Measurements from ENCODE around the gene CHRNA4. TPM values are rescaled to one million over a fixed set of nuclear protein-coding genes. Genes with fewer than 3 reads are reported as not detected.

Gene CHRNA4
- total RNA-seq, 3 donors from 2014 or later, result not detected

GRCh38 chr20:63296531-63297299 lies 64.4 kb downstream of the CHRNA4 start:
- no peaks in the 10 kb centered on the region for H3K4me1 ChIP-seq
- no peak for TF ChIP-seq CTCF (IDR thresholded peaks at IDR 0.05)
- TF ChIP-seq POLR2A (IDR thresholded peaks at IDR 0.05), result no peak
- no peak for TF ChIP-seq POLR2AphosphoS5 (IDR thresholded peaks at IDR 0.05)
- H3K9me3 ChIP-seq, result peaks cover 0 to 7% of the 10 kb centered on the region in 2 donors
- H3K27ac ChIP-seq, result no peak overlapping the region
- no peak for DNase-seq (ENCODE audit: low spot score in 2 of 2)
- H3K27me3 ChIP-seq, result peaks cover 12 to 75% of the 10 kb centered on the region in 2 donors
- no peaks in the 10 kb centered on the region for H3K36me3 ChIP-seq
- no peak overlapping the region for H3K4me3 ChIP-seq
- intact Hi-C loops (cut with DNase I; ENCODE audit: low total_unique reads), result no loop called here

GRCh38 chr20:63295846-63296245 lies 65.3 kb downstream of the CHRNA4 start:
- Histone ChIP-seq H3K4me1 (no peaks in the 10 kb centered on the region), H3K4me3 (no peak overlapping the region), H3K9me3 (no peaks in the 10 kb centered on the region), H3K36me3 (no peaks in the 10 kb centered on the region), H3K27me3 (peaks cover 12 to 75% of the 10 kb centered on the region in 2 donors), H3K27ac (no peak overlapping the region)
- no peak for DNase-seq (ENCODE audit: low spot score in 2 of 2)
- no peak for TF ChIP-seq CTCF (IDR thresholded peaks at IDR 0.05)
- TF ChIP-seq POLR2AphosphoS5 (IDR thresholded peaks at IDR 0.05), result no peak
- TF ChIP-seq POLR2A (IDR thresholded peaks at IDR 0.05), result no peak
- intact Hi-C loops (cut with DNase I; ENCODE audit: low total_unique reads), result no loop called here

- TF ChIP-seq POLR2A (IDR thresholded peaks at IDR 0.05), result no peak
- TF ChIP-seq CTCF (IDR thresholded peaks at IDR 0.05), result no peak
- no peak for TF ChIP-seq POLR2AphosphoS5 (IDR thresholded peaks at IDR 0.05)
- DNase-seq (ENCODE audit: low spot score in 2 of 2), result no peak
- no peaks in the 10 kb centered on the region for H3K36me3 ChIP-seq
- no peak overlapping the region for H3K27ac ChIP-seq
- no peaks in the 10 kb centered on the region for H3K4me1 ChIP-seq
- no peaks in the 10 kb centered on the region for H3K9me3 ChIP-seq
- H3K27me3 ChIP-seq, result peaks cover 12 to 75% of the 10 kb centered on the region in 2 donors
- intact Hi-C loops (cut with DNase I; ENCODE audit: low total_unique reads), result no loop called here
- no peak overlapping the region for H3K4me3 ChIP-seq
Measured at GRCh38 chr20:63295422-63295821, 65.7 kb downstream of the CHRNA4 start.

GRCh38 chr20:63295018-63295417 lies 66.1 kb downstream of the CHRNA4 start:
- Histone ChIP-seq H3K27ac (no peak overlapping the region), H3K4me3 (no peak overlapping the region), H3K36me3 (no peaks in the 10 kb centered on the region), H3K4me1 (no peaks in the 10 kb centered on the region), H3K9me3 (no peaks in the 10 kb centered on the region), H3K27me3 (peaks cover 12 to 72% of the 10 kb centered on the region in 2 donors)
- no peak for DNase-seq (ENCODE audit: low spot score in 2 of 2)
- intact Hi-C loops (cut with DNase I; ENCODE audit: low total_unique reads), result no loop called here
- TF ChIP-seq CTCF (IDR thresholded peaks at IDR 0.05) (no peak), POLR2AphosphoS5 (IDR thresholded peaks at IDR 0.05) (no peak), POLR2A (IDR thresholded peaks at IDR 0.05) (no peak)

GRCh38 chr20:63294536-63294900 lies 66.6 kb downstream of the CHRNA4 start:
- Histone ChIP-seq H3K4me3 (no peak overlapping the region), H3K27me3 (peaks cover 12 to 69% of the 10 kb centered on the region in 2 donors), H3K36me3 (no peaks in the 10 kb centered on the region), H3K9me3 (no peaks in the 10 kb centered on the region), H3K27ac (no peak overlapping the region), H3K4me1 (no peaks in the 10 kb centered on the region)
- DNase-seq (ENCODE audit: low spot score in 2 of 2), result no peak
- intact Hi-C loops (cut with DNase I; ENCODE audit: low total_unique reads), result loop anchor here (1.0 kb wide), 1 partner anchor 34 kb away; no protein-coding TSS in a partner anchor
- TF ChIP-seq POLR2AphosphoS5 (IDR thresholded peaks at IDR 0.05) (no peak), POLR2A (IDR thresholded peaks at IDR 0.05) (no peak), CTCF (IDR thresholded peaks at IDR 0.05) (no peak)
